Measurements from ENCODE around the gene RASAL1. TPM values are rescaled to one million over a fixed set of nuclear protein-coding genes. Genes with fewer than 3 reads are reported as not detected.
A peak's percentile ranks its signal among the peaks of the same experiment; 100 is the strongest.

The RASAL1 gene
- polyA plus RNA-seq, 3 donors from 2014 or later: not detected

GRCh38 chr12:113070117-113070906 is 65.2 kb downstream of the RASAL1 start:
- DNase-seq: peak; percentile 38 to 55 (median 48)
- Mint-ChIP-seq H3K4me3 (peak overlapping the region in 2 of 5 donors; percentile 10 to 17), H3K36me3 (no peaks in the 10 kb centered on the region), H3K9me3 (no peaks in the 10 kb centered on the region), H3K27me3 (ENCODE audit: low read depth in 3 of 3) (peaks cover 0 to 6% (median 2%) of the 10 kb centered on the region in 3 donors), H3K27ac (peak overlapping the region in 5 of 6 donors; percentile 29 to 80 (median 49)), H3K4me1 (peaks cover 6 to 28% of the 10 kb centered on the region in 2 donors)

GRCh38 chr12:113069751-113070116 is 65.8 kb downstream of the RASAL1 start:
- DNase-seq: no peak
- H3K4me3 Mint-ChIP-seq: no peak overlapping the region
- H3K9me3 Mint-ChIP-seq: no peaks in the 10 kb centered on the region
- peaks cover 7 to 25% of the 10 kb centered on the region in 2 donors for H3K4me1 Mint-ChIP-seq
- H3K27ac Mint-ChIP-seq: peak overlapping the region in 3 of 6 donors; percentile 49 to 80 (median 72)
- peaks cover 1 to 7% (median 2%) of the 10 kb centered on the region in 3 donors for H3K27me3 Mint-ChIP-seq (ENCODE audit: low read depth in 3 of 3)
- H3K36me3 Mint-ChIP-seq: no peaks in the 10 kb centered on the region

GRCh38 chr12:113069149-113069548 is 66.4 kb downstream of the RASAL1 start:
- no peak for DNase-seq
- Mint-ChIP-seq H3K27me3 (ENCODE audit: low read depth in 3 of 3) (peaks cover 2 to 8% (median 2%) of the 10 kb centered on the region in 3 donors), H3K4me3 (no peak overlapping the region), H3K36me3 (no peaks in the 10 kb centered on the region), H3K9me3 (no peaks in the 10 kb centered on the region), H3K27ac (peak overlapping the region in 1 of 6 donors; percentile 24), H3K4me1 (peaks cover 9 to 21% of the 10 kb centered on the region in 2 donors)

- Mint-ChIP-seq H3K27ac (peak overlapping the region in 1 of 6 donors; percentile 37), H3K36me3 (no peaks in the 10 kb centered on the region), H3K9me3 (no peaks in the 10 kb centered on the region), H3K4me3 (no peak overlapping the region), H3K4me1 (peaks cover 9 to 21% of the 10 kb centered on the region in 2 donors), H3K27me3 (ENCODE audit: low read depth in 3 of 3) (peaks cover 2 to 8% (median 2%) of the 10 kb centered on the region in 3 donors)
- DNase-seq: no peak
These were observed 67.3 kb downstream of the RASAL1 start for GRCh38 chr12:113067987-113068935.

- H3K27ac Mint-ChIP-seq: no peak overlapping the region
These were observed 68.7 kb downstream of the RASAL1 start for GRCh38 chr12:113066813-113067400.

GRCh38 chr12:113065126-113066007 is 70.2 kb downstream of the RASAL1 start:
- H3K4me3 Mint-ChIP-seq: no peak overlapping the region
- no peak overlapping the region for H3K27ac Mint-ChIP-seq
- peaks cover 7 to 12% of the 10 kb centered on the region in 2 donors for H3K4me1 Mint-ChIP-seq
- no peaks in the 10 kb centered on the region for H3K36me3 Mint-ChIP-seq
- peaks cover 0 to 7% (median 2%) of the 10 kb centered on the region in 3 donors for H3K27me3 Mint-ChIP-seq (ENCODE audit: low read depth in 3 of 3)
- H3K9me3 Mint-ChIP-seq: no peaks in the 10 kb centered on the region
- DNase-seq: no peak

More at GRCh38 chr12:113066813-113067400, 68.7 kb downstream of the RASAL1 start:
- H3K36me3 Mint-ChIP-seq: no peaks in the 10 kb centered on the region
- DNase-seq: no peak
- H3K4me1 Mint-ChIP-seq: peaks cover 9 to 21% of the 10 kb centered on the region in 2 donors
- no peak overlapping the region for H3K4me3 Mint-ChIP-seq
- no peaks in the 10 kb centered on the region for H3K9me3 Mint-ChIP-seq
- peaks cover 2 to 8% (median 2%) of the 10 kb centered on the region in 3 donors for H3K27me3 Mint-ChIP-seq (ENCODE audit: low read depth in 3 of 3)

- H3K27me3 Mint-ChIP-seq (ENCODE audit: low read depth in 3 of 3): peaks cover 0 to 7% (median 2%) of the 10 kb centered on the region in 3 donors
- H3K36me3 Mint-ChIP-seq: no peaks in the 10 kb centered on the region
- H3K9me3 Mint-ChIP-seq: no peaks in the 10 kb centered on the region
- H3K4me1 Mint-ChIP-seq: peaks cover 2 to 4% of the 10 kb centered on the region in 2 donors
- H3K27ac Mint-ChIP-seq: peak overlapping the region in 2 of 6 donors; percentile 28 to 64
- no peak overlapping the region for H3K4me3 Mint-ChIP-seq
- DNase-seq: no peak
These were observed 71.0 kb downstream of the RASAL1 start for GRCh38 chr12:113064395-113065125.

- no peak for DNase-seq
- Mint-ChIP-seq H3K9me3 (no peaks in the 10 kb centered on the region), H3K27me3 (ENCODE audit: low read depth in 3 of 3) (peaks cover 0 to 7% (median 2%) of the 10 kb centered on the region in 3 donors), H3K27ac (no peak overlapping the region), H3K4me3 (no peak overlapping the region), H3K36me3 (no peaks in the 10 kb centered on the region), H3K4me1 (peaks cover 0 to 2% of the 10 kb centered on the region in 2 donors)
These were observed 71.9 kb downstream of the RASAL1 start for GRCh38 chr12:113063396-113064350.

GRCh38 chr12:113062502-113063395 is 72.8 kb downstream of the RASAL1 start:
- no peaks in the 10 kb centered on the region for H3K36me3 Mint-ChIP-seq
- H3K4me3 Mint-ChIP-seq: no peak overlapping the region
- H3K27me3 Mint-ChIP-seq (ENCODE audit: low read depth in 3 of 3): peaks cover 2 to 7% (median 2%) of the 10 kb centered on the region in 3 donors
- peaks cover 2 to 3% of the 10 kb centered on the region in 2 donors for H3K4me1 Mint-ChIP-seq
- H3K9me3 Mint-ChIP-seq: no peaks in the 10 kb centered on the region
- no peak for DNase-seq
- H3K27ac Mint-ChIP-seq: no peak overlapping the region

GRCh38 chr12:113061061-113061694 is 74.4 kb downstream of the RASAL1 start:
- Mint-ChIP-seq H3K27ac (no peak overlapping the region), H3K27me3 (ENCODE audit: low read depth in 3 of 3) (peaks cover 2 to 9% (median 2%) of the 10 kb centered on the region in 3 donors), H3K4me3 (no peak overlapping the region)

More at GRCh38 chr12:113061061-113061694, 74.4 kb downstream of the RASAL1 start:
- Mint-ChIP-seq H3K36me3 (no peaks in the 10 kb centered on the region), H3K4me1 (peaks cover 5 to 7% of the 10 kb centered on the region in 2 donors), H3K9me3 (no peaks in the 10 kb centered on the region)
- no peak for DNase-seq
